HL-60 (cell line): ENCODE measurements around the gene GNPTAB.

Experiments
- CTCF ChIP-seq: IDR thresholded peaks from one replicate; pipeline ENCODE4 v1.5.1; 2011; ENCODE audit warnings: low read length, control low read depth, inconsistent platforms; ENCODE audit not compliant: insufficient read depth
- GABPA ChIP-seq: IDR thresholded peaks from 2 replicates; pipeline ENCODE4 v1.6.1; 2012; ENCODE audit warnings: low read depth
- POLR2AphosphoS5 ChIP-seq: IDR thresholded peaks from 2 replicates; pipeline ENCODE4 v1.6.1; 2012; ENCODE audit warnings: low read depth
- TF ChIP-seq, protein P1 (sequence below): IDR thresholded peaks from 2 replicates; pipeline ENCODE4 v1.6.1; 2012; ENCODE audit warnings: low read depth; ENCODE audit not compliant: insufficient replicate concordance

DNA sequence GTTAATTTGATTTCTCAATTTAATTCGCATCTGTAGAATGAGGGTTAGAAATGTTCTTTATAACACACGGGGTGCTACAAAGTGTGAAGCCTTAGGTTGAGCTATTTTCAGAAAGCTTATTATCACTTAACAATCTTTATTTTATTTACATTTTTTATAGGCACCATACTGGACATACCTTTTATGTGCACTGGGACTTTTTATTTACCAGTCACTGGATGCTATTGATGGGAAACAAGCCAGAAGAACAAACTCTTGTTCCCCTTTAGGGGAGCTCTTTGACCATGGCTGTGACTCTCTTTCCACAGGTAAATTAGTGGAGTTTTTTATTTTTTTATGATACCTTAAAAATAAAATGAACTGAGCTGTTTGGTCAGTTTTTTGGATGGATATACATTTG, 116.8 kb downstream of the GNPTAB start:
- TF ChIP-seq CTCF (no peak), POLR2AphosphoS5 (no peak), GABPA (no peak)
- TF ChIP-seq, protein P1, sequence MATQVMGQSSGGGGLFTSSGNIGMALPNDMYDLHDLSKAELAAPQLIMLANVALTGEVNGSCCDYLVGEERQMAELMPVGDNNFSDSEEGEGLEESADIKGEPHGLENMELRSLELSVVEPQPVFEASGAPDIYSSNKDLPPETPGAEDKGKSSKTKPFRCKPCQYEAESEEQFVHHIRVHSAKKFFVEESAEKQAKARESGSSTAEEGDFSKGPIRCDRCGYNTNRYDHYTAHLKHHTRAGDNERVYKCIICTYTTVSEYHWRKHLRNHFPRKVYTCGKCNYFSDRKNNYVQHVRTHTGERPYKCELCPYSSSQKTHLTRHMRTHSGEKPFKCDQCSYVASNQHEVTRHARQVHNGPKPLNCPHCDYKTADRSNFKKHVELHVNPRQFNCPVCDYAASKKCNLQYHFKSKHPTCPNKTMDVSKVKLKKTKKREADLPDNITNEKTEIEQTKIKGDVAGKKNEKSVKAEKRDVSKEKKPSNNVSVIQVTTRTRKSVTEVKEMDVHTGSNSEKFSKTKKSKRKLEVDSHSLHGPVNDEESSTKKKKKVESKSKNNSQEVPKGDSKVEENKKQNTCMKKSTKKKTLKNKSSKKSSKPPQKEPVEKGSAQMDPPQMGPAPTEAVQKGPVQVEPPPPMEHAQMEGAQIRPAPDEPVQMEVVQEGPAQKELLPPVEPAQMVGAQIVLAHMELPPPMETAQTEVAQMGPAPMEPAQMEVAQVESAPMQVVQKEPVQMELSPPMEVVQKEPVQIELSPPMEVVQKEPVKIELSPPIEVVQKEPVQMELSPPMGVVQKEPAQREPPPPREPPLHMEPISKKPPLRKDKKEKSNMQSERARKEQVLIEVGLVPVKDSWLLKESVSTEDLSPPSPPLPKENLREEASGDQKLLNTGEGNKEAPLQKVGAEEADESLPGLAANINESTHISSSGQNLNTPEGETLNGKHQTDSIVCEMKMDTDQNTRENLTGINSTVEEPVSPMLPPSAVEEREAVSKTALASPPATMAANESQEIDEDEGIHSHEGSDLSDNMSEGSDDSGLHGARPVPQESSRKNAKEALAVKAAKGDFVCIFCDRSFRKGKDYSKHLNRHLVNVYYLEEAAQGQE = no peak
